GM23338 (cell line): ENCODE measurements around the gene RAP1GDS1. TPM values are rescaled to one million over a fixed set of nuclear protein-coding genes. Genes with fewer than 3 reads are reported as not detected.

Experiments used
- ATAC-seq: fragments of 200-7000 bp; cut with Tn5 transposase; 3 replicates; pipeline ENCODE4 v1.9.1; 2020
- DNase-seq: peaks from one replicate; pipeline ENCODE4 v3.0.0-alpha.2; 2015; ENCODE audit warnings: low spot score
- H2AFZ ChIP-seq: fragments of 200-600 bp; sonication (generic); 2 replicates; pipeline ENCODE4 v1.8.0; 2016; ENCODE audit warnings: antibody characterized with exemption, mild to moderate bottlenecking, moderate library complexity
- H3F3A ChIP-seq: fragments of 200-600 bp; sonication (generic); replicated peaks from 2 replicates; pipeline ENCODE4 v1.8.0; 2017; ENCODE audit warnings: antibody characterized with exemption, mixed run types, low read depth
- H3K27ac ChIP-seq: fragments of 200-600 bp; sonication (generic); 2 replicates; pipeline ENCODE4 v1.6.1; 2016; ENCODE audit warnings: low read depth
- H3K27me3 ChIP-seq: fragments of 200-600 bp; sonication (generic); 2 replicates; pipeline ENCODE4 v1.8.0; 2016; ENCODE audit warnings: mild to moderate bottlenecking, mixed run types, moderate library complexity; ENCODE audit not compliant: insufficient read depth
- H3K36me3 ChIP-seq: fragments of 200-600 bp; sonication (generic); 2 replicates; pipeline ENCODE4 v1.8.0; 2016; ENCODE audit warnings: mild to moderate bottlenecking; ENCODE audit not compliant: insufficient read depth
- H3K4me1 ChIP-seq: fragments of 200-600 bp; sonication (generic); 2 replicates; pipeline ENCODE4 v1.8.0; 2016; ENCODE audit warnings: mild to moderate bottlenecking, moderate library complexity; ENCODE audit not compliant: insufficient read depth
- H3K4me2 ChIP-seq: fragments of 200-600 bp; sonication (generic); 2 replicates; pipeline ENCODE4 v1.7.1; 2017; ENCODE audit warnings: mixed run types
- H3K4me3 ChIP-seq: fragments of 200-600 bp; sonication (generic); 2 replicates; pipeline ENCODE4 v1.6.1; 2016; ENCODE audit warnings: mixed run types
- H3K79me2 ChIP-seq: fragments of 200-600 bp; sonication (generic); replicated peaks from 2 replicates; pipeline ENCODE4 v1.8.0; 2017; ENCODE audit warnings: mild to moderate bottlenecking; ENCODE audit not compliant: insufficient read depth
- H3K9me2 ChIP-seq: fragments of 200-600 bp; sonication (generic); 2 replicates; pipeline ENCODE4 v1.8.0; 2017; ENCODE audit not compliant: insufficient read depth
- H4K20me1 ChIP-seq: fragments of 200-600 bp; sonication (generic); replicated peaks from 2 replicates; pipeline ENCODE4 v1.8.0; 2017; ENCODE audit warnings: mild to moderate bottlenecking; ENCODE audit not compliant: insufficient read depth
- H3K27ac Mint-ChIP-seq: 2 replicates; pipeline ENCODE4 v1.8.0; 2020; ENCODE audit warnings: inconsistent platforms, mild to moderate bottlenecking, moderate library complexity, mixed read lengths
- H3K27me3 Mint-ChIP-seq: 3 replicates; pipeline ENCODE4 v1.8.0; 2022; ENCODE audit warnings: low read depth, mild to moderate bottlenecking, moderate library complexity, mixed read lengths, inconsistent platforms; ENCODE audit not compliant: insufficient read depth, poor library complexity
- H3K36me3 Mint-ChIP-seq: 3 replicates; pipeline ENCODE4 v1.8.0; 2021; ENCODE audit warnings: low read depth, mild to moderate bottlenecking, inconsistent platforms, moderate library complexity, mixed read lengths
- H3K4me1 Mint-ChIP-seq: 3 replicates; pipeline ENCODE4 v1.8.0; 2020; ENCODE audit warnings: mild to moderate bottlenecking, inconsistent platforms, mixed read lengths
- H3K4me3 Mint-ChIP-seq: 3 replicates; pipeline ENCODE4 v1.8.0; 2021; ENCODE audit warnings: moderate library complexity, mild to moderate bottlenecking, inconsistent platforms, mixed read lengths
- H3K9me3 Mint-ChIP-seq: 3 replicates; pipeline ENCODE4 v1.8.0; 2020; ENCODE audit warnings: moderate library complexity, mild to moderate bottlenecking, inconsistent platforms, mixed read lengths
- CREB1 ChIP-seq: fragments of 250-450 bp; sonication (Bioruptor Pico); IDR thresholded peaks from 2 replicates; pipeline ENCODE4 v1.5.0; 2020; ENCODE audit warnings: low read depth, mild to moderate bottlenecking, moderate library complexity
- CTCF ChIP-seq, 2 experiments: fragments of 200-600 bp in 1 of 2; sonication (generic) in 1 of 2; conservative IDR thresholded peaks; 2 replicates each; pipeline versions ENCODE4 v1.5.1 to v1.6.1; 2016 to 2017; ENCODE audit warnings: antibody characterized with exemption in 2 of 2, low read depth in 2 of 2, mild to moderate bottlenecking in 2 of 2, moderate library complexity in 1 of 2
- ETS1 ChIP-seq: IDR thresholded peaks from 2 replicates; pipeline ENCODE4 v1.6.1; 2016; ENCODE audit warnings: antibody characterized with exemption
- EZH2 ChIP-seq: fragments of 200-600 bp; sonication (generic); IDR thresholded peaks from one replicate; pipeline ENCODE4 v1.8.0; 2017; ENCODE audit warnings: antibody characterized with exemption, mild to moderate bottlenecking, low read depth; ENCODE audit not compliant: unreplicated experiment
- EZH2phosphoT487 ChIP-seq: fragments of 200-600 bp; sonication (generic); IDR thresholded peaks from one replicate; pipeline ENCODE4 v1.8.1; 2018; ENCODE audit warnings: antibody characterized with exemption; ENCODE audit not compliant: unreplicated experiment
- JUNB ChIP-seq: IDR thresholded peaks from one replicate; pipeline ENCODE4 v1.6.1; 2016; ENCODE audit warnings: antibody characterized with exemption; ENCODE audit not compliant: unreplicated experiment
- NANOG ChIP-seq: IDR thresholded peaks from 2 replicates; pipeline ENCODE4 v1.6.1; 2016; ENCODE audit warnings: antibody characterized with exemption, borderline replicate concordance
- POLR2AphosphoS5 ChIP-seq: IDR thresholded peaks from 2 replicates; pipeline ENCODE4 v1.6.1; 2016; ENCODE audit warnings: antibody characterized with exemption, low read depth
- REST ChIP-seq: IDR thresholded peaks from one replicate; pipeline ENCODE4 v1.6.1; 2018; ENCODE audit warnings: antibody characterized with exemption; ENCODE audit not compliant: unreplicated experiment
- STAT1 ChIP-seq: IDR thresholded peaks from one replicate; pipeline ENCODE4 v1.6.1; 2016; ENCODE audit warnings: antibody characterized with exemption; ENCODE audit not compliant: unreplicated experiment
- ZNF114 ChIP-seq: fragments of 250-450 bp; sonication (Bioruptor Pico); IDR thresholded peaks from 2 replicates; pipeline ENCODE4 v1.5.0; 2020; ENCODE audit warnings: mild to moderate bottlenecking, moderate library complexity
- ZNF462 ChIP-seq: fragments of 250-450 bp; sonication (Bioruptor Pico); IDR thresholded peaks from 2 replicates; pipeline ENCODE4 v1.5.0; 2020; ENCODE audit warnings: mild to moderate bottlenecking, moderate library complexity
- polyA plus RNA-seq: library from polyadenylated mRNA; unstranded; fragments of >200 nt; fragmentation: Nextera tagmentation; extraction: Ambion mirVana; gene quantifications from 2 replicates; pipeline ENCODE4 v1.2.1, GENCODE V29; 2016
- total RNA-seq: library from RNA; depleted of rRNA; stranded (reverse); fragments of >200 nt; shearing (Covaris generic); gene quantifications from 2 replicates; pipeline ENCODE4 v1.2.3, GENCODE V29; 2014

RAP1GDS1 gene
- total and polyA plus RNA-seq, 2 experiments from 2014 or later: 23.7 to 32.4 TPM

GRCh38 chr4:98394134-98394533 lies 132.9 kb downstream of the RAP1GDS1 start:
- no peaks in the 10 kb centered on the region for H3K9me2 ChIP-seq
- TF ChIP-seq JUNB: no peak
- no peak for TF ChIP-seq CTCF (conservative IDR thresholded peaks at IDR 0.05; ENCODE audit: low read depth in 2 of 2)
- TF ChIP-seq STAT1: no peak
- TF ChIP-seq ZNF114 (CRISPR knock-in tag): no peak
- no peak for TF ChIP-seq ETS1
- TF ChIP-seq EZH2: no peak
- no peak for TF ChIP-seq POLR2AphosphoS5
- no peak for TF ChIP-seq REST
- no peak for TF ChIP-seq ZNF462 (CRISPR knock-in tag)
- no peak for TF ChIP-seq NANOG
- no peak for TF ChIP-seq EZH2phosphoT487
- TF ChIP-seq CREB1 (CRISPR knock-in tag): no peak
- H3K4me3 ChIP-seq: no peak overlapping the region
- no peaks in the 10 kb centered on the region for H3K4me1 ChIP-seq
- H3K27me3 ChIP-seq: no peaks in the 10 kb centered on the region
- H3K27ac ChIP-seq: no peak overlapping the region
- no peak overlapping the region for H3K4me2 ChIP-seq
- Mint-ChIP-seq H3K36me3 (peaks cover 23% of the 10 kb centered on the region; the same call in 2 of the 3 replicates), H3K4me3 (no peak overlapping the region), H3K27me3 (peaks cover 3% of the 10 kb centered on the region), H3K4me1 (no peaks in the 10 kb centered on the region), H3K27ac (no peak overlapping the region), H3K9me3 (peaks cover 13% of the 10 kb centered on the region)
- H3F3A ChIP-seq: no peaks in the 10 kb centered on the region
- H2AFZ ChIP-seq: no peak overlapping the region
- H3K36me3 ChIP-seq: 0 out of 2 replicates have a peak, but pooled peaks cover 2% of the 10 kb centered on the region
- no peaks in the 10 kb centered on the region for H3K79me2 ChIP-seq
- no peaks in the 10 kb centered on the region; the same call in 1 of the 2 replicates for H4K20me1 ChIP-seq
- no peak for DNase-seq
- ATAC-seq: no peak
